ENCODE measurements around the gene KRTAP19-3.

Gene KRTAP19-3

DNA sequence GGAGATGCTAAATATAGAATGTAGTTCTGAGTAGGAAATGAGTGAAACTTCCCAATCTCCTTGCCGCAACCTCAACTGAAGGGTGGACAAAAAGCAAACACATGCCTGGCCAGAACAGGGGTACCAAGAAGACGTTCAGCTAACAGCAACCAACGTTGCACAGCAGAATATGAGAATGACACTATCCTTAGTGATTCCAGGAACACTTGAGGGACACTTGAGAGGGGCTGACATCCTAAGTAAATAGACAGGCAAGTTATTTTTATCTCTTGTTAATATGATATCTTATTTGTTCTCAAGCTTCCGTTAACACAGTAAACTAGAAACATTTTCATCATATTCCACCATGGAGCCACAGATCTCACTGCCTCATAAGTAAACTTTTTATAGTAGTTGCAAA, 12.6 kb downstream of the KRTAP19-3 start:
- Histone ChIP-seq H3K27ac (no peak overlapping the region), H3K36me3 (ENCODE audit: control insufficient read depth, insufficient read depth, low read length) (no peaks in the 10 kb centered on the region), H3K4me1 (no peaks in the 10 kb centered on the region), H3K4me3 (ENCODE audit: low read depth, low read length) (no peak overlapping the region), H3K79me2 (no peaks in the 10 kb centered on the region), H3K4me2 (ENCODE audit: low read length) (no peak overlapping the region), H3K9ac (no peak overlapping the region), H2AFZ (no peak overlapping the region), H3K27me3 (ENCODE audit: control insufficient read depth, insufficient read depth, low read length) (no peaks in the 10 kb centered on the region), H3K9me3 (ENCODE audit: control insufficient read depth, low read length) (no peaks in the 10 kb centered on the region)
- TF ChIP-seq, protein P1, sequence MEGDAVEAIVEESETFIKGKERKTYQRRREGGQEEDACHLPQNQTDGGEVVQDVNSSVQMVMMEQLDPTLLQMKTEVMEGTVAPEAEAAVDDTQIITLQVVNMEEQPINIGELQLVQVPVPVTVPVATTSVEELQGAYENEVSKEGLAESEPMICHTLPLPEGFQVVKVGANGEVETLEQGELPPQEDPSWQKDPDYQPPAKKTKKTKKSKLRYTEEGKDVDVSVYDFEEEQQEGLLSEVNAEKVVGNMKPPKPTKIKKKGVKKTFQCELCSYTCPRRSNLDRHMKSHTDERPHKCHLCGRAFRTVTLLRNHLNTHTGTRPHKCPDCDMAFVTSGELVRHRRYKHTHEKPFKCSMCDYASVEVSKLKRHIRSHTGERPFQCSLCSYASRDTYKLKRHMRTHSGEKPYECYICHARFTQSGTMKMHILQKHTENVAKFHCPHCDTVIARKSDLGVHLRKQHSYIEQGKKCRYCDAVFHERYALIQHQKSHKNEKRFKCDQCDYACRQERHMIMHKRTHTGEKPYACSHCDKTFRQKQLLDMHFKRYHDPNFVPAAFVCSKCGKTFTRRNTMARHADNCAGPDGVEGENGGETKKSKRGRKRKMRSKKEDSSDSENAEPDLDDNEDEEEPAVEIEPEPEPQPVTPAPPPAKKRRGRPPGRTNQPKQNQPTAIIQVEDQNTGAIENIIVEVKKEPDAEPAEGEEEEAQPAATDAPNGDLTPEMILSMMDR (IDR thresholded peaks at IDR 0.05), result no peak

GRCh38 chr21:30478004-30478403, 13.8 kb downstream of the KRTAP19-3 start:
- H3K4me2 ChIP-seq (ENCODE audit: low read length), result no peak overlapping the region

DNA sequence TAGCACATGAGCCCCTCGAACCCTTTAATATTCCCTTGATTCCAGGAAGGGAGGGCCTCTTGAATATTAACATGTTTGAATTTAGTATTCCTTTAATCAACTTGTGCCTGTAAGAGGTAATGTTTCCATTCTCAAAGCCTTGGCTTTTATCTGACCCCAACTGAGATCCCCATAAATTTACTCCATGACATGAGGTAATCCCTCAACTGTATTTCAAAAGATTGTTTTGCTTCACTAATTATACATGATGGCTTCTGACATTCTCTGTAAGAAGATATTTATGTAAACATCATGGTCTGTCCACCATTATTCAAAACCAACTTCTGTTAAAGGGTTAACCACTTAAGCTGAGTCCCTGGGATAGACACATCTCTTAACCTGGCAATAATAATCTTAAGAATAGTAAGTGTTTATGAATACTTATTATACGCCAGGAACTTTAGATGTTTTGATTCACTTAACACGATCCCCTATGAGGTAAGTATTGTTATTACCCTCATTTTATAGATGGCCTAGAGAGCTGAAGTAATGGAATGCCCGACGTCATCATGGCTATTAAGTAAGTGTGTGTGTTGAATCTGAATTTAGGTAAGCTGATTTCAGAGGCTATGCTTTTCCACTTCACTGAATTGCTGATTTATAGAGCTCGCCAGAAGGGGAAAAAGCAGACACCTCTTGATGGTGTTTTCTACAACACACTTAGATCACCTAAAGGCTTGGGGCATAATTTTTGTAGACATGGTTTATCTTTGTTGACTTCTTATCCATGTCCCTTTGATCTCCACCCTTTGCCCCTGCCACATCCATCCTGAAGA, 22.7 kb downstream of the KRTAP19-3 start:
- no peaks in the 10 kb centered on the region for H3K79me2 ChIP-seq
- no peaks in the 10 kb centered on the region for H3K9me3 ChIP-seq (ENCODE audit: control insufficient read depth, low read length)
- TF ChIP-seq, protein P1 (IDR thresholded peaks at IDR 0.05), result no peak

More at GRCh38 chr21:30478004-30478403, 13.8 kb downstream of the KRTAP19-3 start:
- Histone ChIP-seq H3K4me3 (ENCODE audit: low read depth, low read length) (no peak overlapping the region), H3K4me1 (no peaks in the 10 kb centered on the region), H3K27me3 (ENCODE audit: control insufficient read depth, insufficient read depth, low read length) (no peaks in the 10 kb centered on the region), H3K9ac (no peak overlapping the region), H3K79me2 (no peaks in the 10 kb centered on the region), H3K36me3 (ENCODE audit: control insufficient read depth, insufficient read depth, low read length) (no peaks in the 10 kb centered on the region), H3K9me3 (ENCODE audit: control insufficient read depth, low read length) (no peaks in the 10 kb centered on the region), H3K27ac (no peak overlapping the region), H2AFZ (no peak overlapping the region)
- TF ChIP-seq, protein P1 (IDR thresholded peaks at IDR 0.05), result no peak

GRCh38 chr21:30463713-30464112, 28.1 kb downstream of the KRTAP19-3 start:
- Histone ChIP-seq H3K4me1 (no peaks in the 10 kb centered on the region), H3K4me2 (ENCODE audit: low read length) (no peak overlapping the region), H3K9me3 (ENCODE audit: control insufficient read depth, low read length) (no peaks in the 10 kb centered on the region), H3K4me3 (ENCODE audit: low read depth, low read length) (no peak overlapping the region), H3K79me2 (no peaks in the 10 kb centered on the region), H2AFZ (no peak overlapping the region), H3K36me3 (ENCODE audit: control insufficient read depth, insufficient read depth, low read length) (no peaks in the 10 kb centered on the region), H3K9ac (no peak overlapping the region), H3K27ac (no peak overlapping the region), H3K27me3 (ENCODE audit: control insufficient read depth, insufficient read depth, low read length) (no peaks in the 10 kb centered on the region)
- TF ChIP-seq, protein P1 (IDR thresholded peaks at IDR 0.05), result no peak

More for the DNA sequence above, 22.7 kb downstream of the KRTAP19-3 start:
- H3K4me3 ChIP-seq (ENCODE audit: low read depth, low read length), result no peak overlapping the region
- H3K9ac ChIP-seq, result no peak overlapping the region
- no peaks in the 10 kb centered on the region for H3K4me1 ChIP-seq
- no peak overlapping the region for H3K27ac ChIP-seq
- H3K4me2 ChIP-seq (ENCODE audit: low read length), result no peak overlapping the region
- H3K27me3 ChIP-seq (ENCODE audit: control insufficient read depth, insufficient read depth, low read length), result no peaks in the 10 kb centered on the region
- no peaks in the 10 kb centered on the region for H3K36me3 ChIP-seq (ENCODE audit: control insufficient read depth, insufficient read depth, low read length)
- no peak overlapping the region for H2AFZ ChIP-seq

GRCh38 chr21:30448514-30448913, 43.3 kb downstream of the KRTAP19-3 start:
- Histone ChIP-seq H3K9ac (no peak overlapping the region), H3K9me3 (ENCODE audit: control insufficient read depth, low read length) (no peaks in the 10 kb centered on the region), H3K79me2 (no peaks in the 10 kb centered on the region), H3K27me3 (ENCODE audit: control insufficient read depth, insufficient read depth, low read length) (no peaks in the 10 kb centered on the region), H3K27ac (no peak overlapping the region), H3K36me3 (ENCODE audit: control insufficient read depth, insufficient read depth, low read length) (no peaks in the 10 kb centered on the region), H3K4me3 (ENCODE audit: low read depth, low read length) (no peak overlapping the region), H3K4me2 (ENCODE audit: low read length) (no peak overlapping the region), H3K4me1 (no peaks in the 10 kb centered on the region), H2AFZ (no peak overlapping the region)
- TF ChIP-seq, protein P1 (IDR thresholded peaks at IDR 0.05), result no peak
